Keratinocyte (primary cell): ENCODE data around the gene PDIA6. TPM values are rescaled to one million over a fixed set of nuclear protein-coding genes. Genes with fewer than 3 reads are reported as not detected.

Experiments
- DNase-seq: peaks from one replicate; pipeline ENCODE4 v3.0.0-alpha.2; 2011; ENCODE audit warnings: low read depth, missing footprints, low spot score
- FAIRE-seq: peaks from 2 replicates; lab custom pipeline; 2011; peaks lifted over from hg19 to GRCh38; lab: Jason Lieb, UNC
- H2AFZ ChIP-seq: 2 replicates; pipeline ENCODE4 v1.6.0; 2012; ENCODE audit warnings: low read length, control low read depth, inconsistent platforms; ENCODE audit not compliant: control insufficient read depth
- H3K27ac ChIP-seq: 2 replicates; pipeline ENCODE4 v1.5.1; 2011; ENCODE audit warnings: low read length; ENCODE audit not compliant: control insufficient read depth, insufficient read depth
- H3K27me3 ChIP-seq: 3 replicates; pipeline ENCODE4 v1.6.0; 2011; ENCODE audit warnings: low read length; ENCODE audit not compliant: control insufficient read depth, insufficient read depth; ENCODE audit errors: extremely low read depth
- H3K36me3 ChIP-seq, 2 experiments: 2 replicates in 1 of 2; 3 replicates in 1 of 2; pipeline ENCODE4 v1.5.1; 2011; ENCODE audit warnings: low read length in 2 of 2, mild to moderate bottlenecking in 1 of 2; ENCODE audit not compliant: control insufficient read depth in 2 of 2, insufficient read depth in 2 of 2; ENCODE audit errors: extremely low read depth in 1 of 2
- H3K4me1 ChIP-seq: 3 replicates; pipeline ENCODE4 v1.5.1; 2011; ENCODE audit warnings: low read length; ENCODE audit not compliant: control insufficient read depth, insufficient read depth; ENCODE audit errors: extremely low read depth
- H3K4me2 ChIP-seq: 3 replicates; pipeline ENCODE4 v1.6.0; 2011; ENCODE audit warnings: low read depth, low read length; ENCODE audit not compliant: control insufficient read depth, insufficient read depth; ENCODE audit errors: extremely low read depth
- H3K4me3 ChIP-seq, 3 experiments: fragments of 200-600 bp in 1 of 3; sonication (generic) in 1 of 3; 2 replicates in 2 of 3; 3 replicates in 1 of 3; pipeline ENCODE4 v1.5.1; 2011 to 2016; ENCODE audit warnings: low read length in 3 of 3, mild to moderate bottlenecking in 3 of 3, control low read depth in 2 of 3, inconsistent platforms in 1 of 3, low read depth in 1 of 3, mixed read lengths in 1 of 3, mixed run types in 1 of 3, moderate library complexity in 1 of 3; ENCODE audit not compliant: control insufficient read depth in 2 of 3, insufficient read depth in 2 of 3; ENCODE audit errors: extremely low read depth in 1 of 3
- H3K79me2 ChIP-seq: 2 replicates; pipeline ENCODE4 v1.6.0; 2012; ENCODE audit warnings: low read length; ENCODE audit not compliant: control insufficient read depth, insufficient read depth
- H3K9ac ChIP-seq: 3 replicates; pipeline ENCODE4 v1.6.0; 2011; ENCODE audit warnings: low read length; ENCODE audit not compliant: control insufficient read depth, insufficient read depth; ENCODE audit errors: extremely low read depth
- H3K9me1 ChIP-seq: 3 replicates; pipeline ENCODE4 v1.6.0; 2011; ENCODE audit warnings: low read length; ENCODE audit not compliant: control insufficient read depth, insufficient read depth; ENCODE audit errors: extremely low read depth
- H3K9me3 ChIP-seq: 2 replicates; pipeline ENCODE4 v1.5.1; 2012; ENCODE audit warnings: low read depth, low read length; ENCODE audit not compliant: control insufficient read depth
- H4K20me1 ChIP-seq: 3 replicates; pipeline ENCODE4 v1.6.0; 2011; ENCODE audit warnings: low read length; ENCODE audit not compliant: control insufficient read depth, insufficient read depth; ENCODE audit errors: extremely low read depth
- EZH2 ChIP-seq: IDR thresholded peaks from one replicate; pipeline ENCODE4 v1.6.1; 2012; ENCODE audit warnings: inconsistent platforms, mild to moderate bottlenecking, low read length, moderate library complexity
- dilution Hi-C: fragments of 300-500 bp; cut with MboI; formaldehyde crosslinking; loops from one replicate; pipeline ENCODE4 v1.7.0; 2020; ENCODE audit warnings: low sequenced_read_pairs; ENCODE audit not compliant: extremely low pct_ligation_motif_present
- polyA plus RNA-seq, 5 experiments: library from polyadenylated mRNA; depleted of rRNA in 3 of 5; stranded (reverse) in 3 of 5; stranded (forward) in 1 of 5; unstranded in 1 of 5; fragments of >200 nt; gene quantifications; 1 replicate in 1 of 5; 2 replicates in 3 of 5; 3 replicates in 1 of 5; pipeline versions ENCODE4 v1.2.1 to v1.2.3, GENCODE V29; 2011 to 2012; ENCODE audit warnings: missing spikeins in 2 of 5, low read depth in 1 of 5, low replicate concordance in 1 of 5
- TF ChIP-seq, protein P1 (sequence below), 3 experiments: IDR thresholded peaks in 1 of 3; conservative IDR thresholded peaks in 1 of 3; optimal IDR thresholded peaks in 1 of 3; 2 replicates in 2 of 3; 3 replicates in 1 of 3; pipeline versions ENCODE3 to v1.5.1; 2011; ENCODE audit warnings: low read length in 3 of 3, mild to moderate bottlenecking in 3 of 3, moderate library complexity in 2 of 3, control low read depth in 1 of 3, inconsistent platforms in 1 of 3; ENCODE audit not compliant: insufficient read depth in 2 of 3; ENCODE audit errors: extremely low read depth in 1 of 3

PDIA6 gene
- polyA plus RNA-seq, 1 donor (not counting 4 experiments of a cell fraction or from before 2014, with no cell fraction given): 310 TPM

DNA sequence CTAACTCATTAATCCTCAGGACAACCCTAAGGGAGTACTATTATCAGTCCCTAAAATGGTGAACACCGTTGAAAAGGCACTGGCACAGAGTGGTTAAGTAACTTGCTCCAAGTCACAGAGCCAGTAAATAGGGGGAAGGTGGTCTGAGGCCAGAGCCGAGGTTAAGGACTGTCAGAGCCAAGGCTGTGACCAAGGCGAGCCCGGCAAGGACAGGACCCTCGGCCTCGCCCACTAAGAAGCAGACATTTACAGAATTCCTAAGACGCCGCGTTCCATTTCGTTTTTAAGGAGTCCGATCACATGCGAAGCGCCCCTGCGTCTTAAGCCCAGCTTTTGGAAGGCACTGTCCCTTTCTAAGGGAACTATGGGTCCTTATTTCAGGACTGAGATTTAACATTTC, 1.1 kb downstream of the PDIA6 start:
- Histone ChIP-seq H3K4me1 (peaks cover 17% of the 10 kb centered on the region), H3K9me1 (no peaks in the 10 kb centered on the region), H3K36me3 (peaks cover 0 to 22% of the 10 kb centered on the region in 2 experiments), H3K4me3 (peak overlapping the region; percentile 65 to 88 (median 80)), H3K79me2 (peaks cover 60% of the 10 kb centered on the region), H3K4me2 (peak overlapping the region; percentile 95), H3K9ac (peak overlapping the region; percentile 94), H3K27ac (peak overlapping the region; percentile 74), H3K27me3 (no peaks in the 10 kb centered on the region), H4K20me1 (peaks cover 18% of the 10 kb centered on the region), H2AFZ (no peak overlapping the region), H3K9me3 (no peaks in the 10 kb centered on the region)
- FAIRE-seq (peak; percentile 5), DNase-seq (no peak)
- TF ChIP-seq, protein P1, sequence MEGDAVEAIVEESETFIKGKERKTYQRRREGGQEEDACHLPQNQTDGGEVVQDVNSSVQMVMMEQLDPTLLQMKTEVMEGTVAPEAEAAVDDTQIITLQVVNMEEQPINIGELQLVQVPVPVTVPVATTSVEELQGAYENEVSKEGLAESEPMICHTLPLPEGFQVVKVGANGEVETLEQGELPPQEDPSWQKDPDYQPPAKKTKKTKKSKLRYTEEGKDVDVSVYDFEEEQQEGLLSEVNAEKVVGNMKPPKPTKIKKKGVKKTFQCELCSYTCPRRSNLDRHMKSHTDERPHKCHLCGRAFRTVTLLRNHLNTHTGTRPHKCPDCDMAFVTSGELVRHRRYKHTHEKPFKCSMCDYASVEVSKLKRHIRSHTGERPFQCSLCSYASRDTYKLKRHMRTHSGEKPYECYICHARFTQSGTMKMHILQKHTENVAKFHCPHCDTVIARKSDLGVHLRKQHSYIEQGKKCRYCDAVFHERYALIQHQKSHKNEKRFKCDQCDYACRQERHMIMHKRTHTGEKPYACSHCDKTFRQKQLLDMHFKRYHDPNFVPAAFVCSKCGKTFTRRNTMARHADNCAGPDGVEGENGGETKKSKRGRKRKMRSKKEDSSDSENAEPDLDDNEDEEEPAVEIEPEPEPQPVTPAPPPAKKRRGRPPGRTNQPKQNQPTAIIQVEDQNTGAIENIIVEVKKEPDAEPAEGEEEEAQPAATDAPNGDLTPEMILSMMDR (optimal IDR thresholded peaks at IDR 0.05 in 1 of 3, IDR thresholded peaks at IDR 0.05 in 1 of 3, conservative IDR thresholded peaks at IDR 0.05 in 1 of 3; ENCODE audit: extremely low read depth in 1 of 3, insufficient read depth in 2 of 3, low read length in 3 of 3): no peak
- TF ChIP-seq EZH2: no peak
- dilution Hi-C loops: no loop called here

DNA sequence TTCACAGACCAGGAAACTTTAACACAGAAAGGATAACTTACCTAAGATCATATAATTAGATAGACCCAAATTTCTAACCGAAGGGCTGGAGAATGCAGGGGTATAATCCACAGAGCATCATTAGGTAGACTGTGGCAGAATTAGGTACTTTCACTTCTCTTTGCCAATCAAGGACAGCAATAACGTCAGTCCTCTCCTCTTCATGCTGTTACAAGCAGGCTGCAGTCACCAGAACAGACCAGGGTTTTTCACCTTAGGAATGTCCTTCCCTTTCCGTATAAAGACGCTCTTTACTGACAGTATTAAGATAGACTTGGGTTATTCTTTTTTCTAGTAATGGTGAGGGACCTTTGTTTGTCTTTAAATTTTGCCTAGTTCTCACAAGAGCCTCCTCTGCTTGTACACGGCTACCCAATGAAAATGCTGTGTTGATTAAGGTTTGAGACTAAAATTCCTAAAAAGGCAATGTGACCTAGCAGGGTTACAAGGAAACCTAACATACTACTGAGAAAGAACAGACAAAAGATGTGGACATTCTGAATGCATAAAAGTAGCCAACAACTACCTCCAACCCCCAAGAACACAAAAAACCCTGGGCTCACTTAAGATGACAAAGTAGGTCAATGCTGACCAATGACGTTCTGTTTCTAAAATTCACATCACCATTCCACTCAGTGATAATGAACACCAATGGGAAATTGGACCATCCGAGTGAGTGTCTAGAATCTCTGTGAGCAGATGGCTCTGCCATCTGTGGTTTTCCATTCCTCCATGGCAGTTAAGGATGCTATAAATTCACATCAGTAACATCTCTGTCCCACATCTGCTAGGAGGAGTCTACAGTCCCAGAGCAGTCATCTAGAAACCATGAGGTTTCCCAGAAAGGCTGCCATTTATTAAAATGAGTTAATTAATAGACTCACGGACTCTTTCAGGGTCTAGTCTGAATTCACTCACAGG, 2.1 kb downstream of the PDIA6 start:
- Histone ChIP-seq H3K9me1 (no peaks in the 10 kb centered on the region), H2AFZ (no peak overlapping the region), H3K4me3 (peak overlapping the region in 2 of 3 experiments; percentile 80 to 88), H3K4me2 (peak overlapping the region; percentile 95), H4K20me1 (peaks cover 20% of the 10 kb centered on the region), H3K27ac (peak overlapping the region; percentile 0), H3K9me3 (no peaks in the 10 kb centered on the region), H3K79me2 (peaks cover 67% of the 10 kb centered on the region), H3K9ac (peak overlapping the region; percentile 94), H3K27me3 (no peaks in the 10 kb centered on the region), H3K36me3 (peaks cover 0 to 22% of the 10 kb centered on the region in 2 experiments), H3K4me1 (peaks cover 17% of the 10 kb centered on the region)
- dilution Hi-C loops: no loop called here
- TF ChIP-seq, protein P1 (optimal IDR thresholded peaks at IDR 0.05 in 1 of 3, IDR thresholded peaks at IDR 0.05 in 1 of 3, conservative IDR thresholded peaks at IDR 0.05 in 1 of 3; ENCODE audit: extremely low read depth in 1 of 3, insufficient read depth in 2 of 3, low read length in 3 of 3): no peak
- no peak for TF ChIP-seq EZH2
- no peak for DNase-seq
- FAIRE-seq: no peak
